IPS-NIHi7 (cell line): ENCODE results near the gene UBP1.
"Not testable (repeated sequence)": the region's sequence is repeated elsewhere in the genome, so short reads cannot be mapped to it uniquely, and the experiment has no call there.

Experiments
- DNase-seq: peaks from one replicate; pipeline ENCODE4 v3.0.0; 2012; ENCODE audit warnings: mixed read lengths; ENCODE audit errors: extremely low spot score

The UBP1 gene

GRCh38 chr3:33440328-33441224 is at the start of gene UBP1:
TSS of gene UBP1 (minus strand) at chr3:33440405. CDS start at chr3:33439848, 557 bp downstream.
- peak; percentile 97 for DNase-seq

- no peak for DNase-seq
These were observed 48.5 kb upstream of the UBP1 start for GRCh38 chr3:33488683-33489082.

GRCh38 chr3:33488246-33488645 is 48.0 kb upstream of the UBP1 start:
- peak; percentile 12 for DNase-seq

GRCh38 chr3:33482111-33482521 is 41.9 kb upstream of the UBP1 start:
- no peak for DNase-seq

GRCh38 chr3:33474896-33475295 is 34.7 kb upstream of the UBP1 start:
- no peak for DNase-seq

- DNase-seq = no peak
These were observed 33.6 kb upstream of the UBP1 start for GRCh38 chr3:33473813-33474212.

GRCh38 chr3:33467786-33468185 is 27.6 kb upstream of the UBP1 start:
- no peak for DNase-seq

- DNase-seq = no peak
These were observed 20.9 kb upstream of the UBP1 start for GRCh38 chr3:33461097-33461496.

- DNase-seq = not testable (repeated sequence)
These were observed 19.4 kb upstream of the UBP1 start for GRCh38 chr3:33459577-33459976.

GRCh38 chr3:33458446-33458845 is 18.2 kb upstream of the UBP1 start:
- no peak for DNase-seq

GRCh38 chr3:33456756-33457155 is 16.6 kb upstream of the UBP1 start:
- no peak for DNase-seq

GRCh38 chr3:33453331-33453761 is 13.1 kb upstream of the UBP1 start:
- no peak for DNase-seq

- DNase-seq = not testable (repeated sequence)
These were observed 11.8 kb upstream of the UBP1 start for GRCh38 chr3:33451994-33452393.

- no peak for DNase-seq
These were observed 7.8 kb upstream of the UBP1 start for GRCh38 chr3:33447958-33448357.

- DNase-seq = not testable (repeated sequence)
These were observed 7.0 kb upstream of the UBP1 start for GRCh38 chr3:33447256-33447625.

- no peak for DNase-seq
These were observed 2.0 kb upstream of the UBP1 start for GRCh38 chr3:33442190-33442589.

- DNase-seq = peak; percentile 37
These were observed 1.2 kb upstream of the UBP1 start for GRCh38 chr3:33441225-33441976.

- DNase-seq = peak; percentile 49
These were observed 468 bp downstream of the UBP1 start for GRCh38 chr3:33439546-33440327.

- DNase-seq = no peak
These were observed 1.2 kb downstream of the UBP1 start for GRCh38 chr3:33438881-33439545.

GRCh38 chr3:33438284-33438668 is 1.9 kb downstream of the UBP1 start:
- no peak for DNase-seq

GRCh38 chr3:33437556-33438283 is 2.5 kb downstream of the UBP1 start:
- DNase-seq = no peak
